Left forelimb (tissue), 1 donor: ENCODE data around the gene SERAC1.
"Not testable (repeated sequence)": the region's sequence is repeated elsewhere in the genome, so short reads cannot be mapped to it uniquely, and the experiment has no call there.

ENCODE experiments used
- DNase-seq: peaks from one replicate; pipeline ENCODE4 v3.0.0-alpha.2; 2018; ENCODE audit warnings: low spot score

Gene SERAC1

GRCh38 chr6:158174024-158174423 lies 6.0 kb upstream of the SERAC1 start:
- DNase-seq, result no peak

- no peak for DNase-seq
Observed at GRCh38 chr6:158172001-158172400, 3.9 kb upstream of the SERAC1 start.

- no peak for DNase-seq
Observed at GRCh38 chr6:158170656-158171081, 2.6 kb upstream of the SERAC1 start.

- DNase-seq, result not testable (repeated sequence)
Observed at GRCh38 chr6:158169634-158170033, 1.6 kb upstream of the SERAC1 start.

GRCh38 chr6:158165919-158166416 lies 2.1 kb downstream of the SERAC1 start:
- DNase-seq, result no peak

GRCh38 chr6:158164579-158165170 lies 3.4 kb downstream of the SERAC1 start:
- no peak for DNase-seq

- no peak for DNase-seq
Observed at GRCh38 chr6:158161566-158162254, 6.4 kb downstream of the SERAC1 start.

- DNase-seq, result no peak
Observed at GRCh38 chr6:158160932-158161539, 7.0 kb downstream of the SERAC1 start.

GRCh38 chr6:158158748-158159147 lies 9.3 kb downstream of the SERAC1 start:
- DNase-seq, result no peak

- DNase-seq, result no peak
Observed at GRCh38 chr6:158158123-158158522, 9.9 kb downstream of the SERAC1 start.

- DNase-seq, result no peak
Observed at GRCh38 chr6:158157064-158157764, 10.8 kb downstream of the SERAC1 start.

- no peak for DNase-seq
Observed at GRCh38 chr6:158154816-158155215, 13.2 kb downstream of the SERAC1 start.

GRCh38 chr6:158153576-158153975 lies 14.5 kb downstream of the SERAC1 start:
- no peak for DNase-seq

GRCh38 chr6:158152659-158153058 lies 15.4 kb downstream of the SERAC1 start:
- DNase-seq, result no peak

GRCh38 chr6:158152025-158152424 lies 16.0 kb downstream of the SERAC1 start:
- not testable (repeated sequence) for DNase-seq

GRCh38 chr6:158150701-158151100 lies 17.4 kb downstream of the SERAC1 start:
- DNase-seq, result no peak

- no peak for DNase-seq
Observed at GRCh38 chr6:158149641-158150040, 18.4 kb downstream of the SERAC1 start.

GRCh38 chr6:158143700-158144099 lies 24.4 kb downstream of the SERAC1 start:
- no peak for DNase-seq

- no peak for DNase-seq
Observed at GRCh38 chr6:158142789-158143188, 25.3 kb downstream of the SERAC1 start.

GRCh38 chr6:158131926-158132325 lies 36.1 kb downstream of the SERAC1 start:
- no peak for DNase-seq

- DNase-seq, result no peak
Observed at GRCh38 chr6:158125271-158125670, 42.8 kb downstream of the SERAC1 start.

- no peak for DNase-seq
Observed at GRCh38 chr6:158124288-158124687, 43.8 kb downstream of the SERAC1 start.

GRCh38 chr6:158122048-158122447 lies 46.0 kb downstream of the SERAC1 start:
- no peak for DNase-seq
